ENCODE results near the gene FAM228A. TPM values are rescaled to one million over a fixed set of nuclear protein-coding genes. Genes with fewer than 3 reads are reported as not detected.

Gene FAM228A
- polyA plus RNA-seq, 1 of the 3 experiments (the other 2 are of a cell fraction) = 0.10 TPM

DNA sequence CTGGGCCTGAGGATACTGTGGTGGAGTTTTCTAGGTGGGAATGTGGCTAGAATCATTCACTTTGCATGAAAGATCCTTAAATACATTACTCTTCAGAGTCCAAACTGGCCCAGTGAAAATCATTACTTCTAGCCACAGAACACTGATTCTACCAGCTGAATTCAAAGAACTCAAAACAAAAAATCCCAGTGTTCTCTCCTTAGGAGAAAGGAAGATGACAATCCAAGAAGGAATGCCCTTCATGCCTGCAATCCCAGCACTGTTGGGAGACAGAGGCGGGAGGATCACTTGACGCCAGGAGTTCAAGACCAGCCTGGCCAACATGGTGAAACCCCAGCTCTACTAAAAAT, 35.2 kb downstream of the FAM228A start:
- H3F3A ChIP-seq (replicated peaks; ENCODE audit: insufficient read depth) = no peaks in the 10 kb centered on the region
- no peak for DNase-seq
- H3K4me2 ChIP-seq = no peak overlapping the region
- H3K79me2 ChIP-seq (ENCODE audit: insufficient read depth) = no peaks in the 10 kb centered on the region
- H3K9me3 ChIP-seq = no peaks in the 10 kb centered on the region
- H3K36me3 ChIP-seq (replicated peaks in 1 of 2; ENCODE audit: control insufficient read depth in 1 of 2, insufficient read depth in 2 of 2, low read length in 1 of 2) = peaks cover 17 to 37% of the 10 kb centered on the region in 2 experiments
- H3K9me2 ChIP-seq = no peaks in the 10 kb centered on the region
- POLR2A ChIA-PET = no interaction called here
- WGBS (ENCODE audit: low lambda C conversion rate) = 100% methylated on average over 2 of the region's 2 CpGs
- no peaks in the 10 kb centered on the region for H3K27me3 ChIP-seq (ENCODE audit: insufficient read depth)
- H3K4me3 ChIP-seq (ENCODE audit: low read depth in 2 of 2, low read length in 1 of 2) = no peak overlapping the region
- H3K4me1 ChIP-seq (ENCODE audit: control insufficient read depth in 1 of 2, insufficient read depth in 2 of 2, low read depth in 1 of 2, low read length in 1 of 2) = no peaks in the 10 kb centered on the region
- H3K27ac ChIP-seq (ENCODE audit: low read depth in 2 of 2, low read length in 1 of 2) = no peak overlapping the region
- H2AFZ ChIP-seq (ENCODE audit: low read depth) = no peak overlapping the region
- no peak overlapping the region for H3K9ac ChIP-seq
- CTCF ChIA-PET = no interaction called here
- no peak for TF ChIP-seq GATA2 (CRISPR knock-in tag; IDR thresholded peaks at IDR 0.05)
- no peaks in the 10 kb centered on the region for H4K20me1 ChIP-seq (ENCODE audit: insufficient read depth)

DNA sequence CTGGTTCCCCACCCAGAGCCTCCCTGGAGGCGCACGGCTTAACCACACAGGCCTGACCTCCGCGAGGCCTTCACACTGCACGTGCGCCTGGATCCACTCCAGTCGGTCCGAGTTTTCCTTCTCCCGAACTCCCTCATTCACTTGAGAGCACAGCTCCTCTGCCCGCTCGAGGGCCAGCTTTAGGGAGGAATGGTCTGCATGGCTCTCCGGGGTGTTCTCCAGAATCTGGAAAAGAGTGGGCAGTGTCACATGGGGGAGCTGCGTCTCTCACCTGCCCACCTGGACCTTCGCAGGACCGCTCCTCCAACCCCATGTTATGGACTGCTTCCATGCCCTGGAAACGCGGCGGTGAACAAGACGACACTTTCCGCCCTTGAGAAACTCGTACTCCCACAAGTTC, 35.9 kb downstream of the FAM228A start:
- Histone ChIP-seq H3K4me3 (ENCODE audit: low read depth in 2 of 2, low read length in 1 of 2) (no peak overlapping the region), H3K79me2 (ENCODE audit: insufficient read depth) (no peaks in the 10 kb centered on the region), H3K9ac (no peak overlapping the region), H2AFZ (ENCODE audit: low read depth) (no peak overlapping the region), H3K9me3 (no peaks in the 10 kb centered on the region), H3F3A (replicated peaks; ENCODE audit: insufficient read depth) (no peaks in the 10 kb centered on the region), H3K4me1 (ENCODE audit: control insufficient read depth in 1 of 2, insufficient read depth in 2 of 2, low read depth in 1 of 2, low read length in 1 of 2) (no peaks in the 10 kb centered on the region), H4K20me1 (ENCODE audit: insufficient read depth) (no peaks in the 10 kb centered on the region), H3K9me2 (no peaks in the 10 kb centered on the region), H3K27ac (ENCODE audit: low read depth in 2 of 2, low read length in 1 of 2) (no peak overlapping the region), H3K36me3 (replicated peaks in 1 of 2; ENCODE audit: control insufficient read depth in 1 of 2, insufficient read depth in 2 of 2, low read length in 1 of 2) (peaks cover 20 to 33% of the 10 kb centered on the region in 2 experiments), H3K27me3 (ENCODE audit: insufficient read depth) (no peaks in the 10 kb centered on the region), H3K4me2 (no peak overlapping the region)
- CTCF ChIA-PET = interaction anchor here (1.4 kb wide), 1 partner anchor 10 kb away, joined by 3 read pairs; no protein-coding TSS in a partner anchor
- 96% methylated on average over 21 of the region's 21 CpGs for WGBS (ENCODE audit: low lambda C conversion rate)
- DNase-seq = no peak
- POLR2A ChIA-PET = no interaction called here
- TF ChIP-seq MEF2A (IDR thresholded peaks at IDR 0.05; ENCODE audit: borderline replicate concordance, low read depth) (no peak), TEAD4 (IDR thresholded peaks at IDR 0.05; ENCODE audit: borderline replicate concordance, insufficient read depth) (no peak), JUND (IDR thresholded peaks at IDR 0.05) (no peak), ZBTB33 (IDR thresholded peaks at IDR 0.05; ENCODE audit: borderline replicate concordance, low read depth) (no peak), RXRA (IDR thresholded peaks at IDR 0.05; ENCODE audit: borderline replicate concordance, low read depth) (no peak), GATA2 (CRISPR knock-in tag; IDR thresholded peaks at IDR 0.05) (no peak), SMC3 (IDR thresholded peaks at IDR 0.05; ENCODE audit: low read depth, low read length) (no peak), RCOR1 (IDR thresholded peaks at IDR 0.05; ENCODE audit: low read length) (no peak), CHD2 (IDR thresholded peaks at IDR 0.05; ENCODE audit: low read length, partially characterized antibody) (no peak), EP300 (IDR thresholded peaks at IDR 0.05; ENCODE audit: borderline replicate concordance in 1 of 2, low read depth in 1 of 2, low read length in 1 of 2) (no peak), TAF1 (IDR thresholded peaks at IDR 0.05; ENCODE audit: borderline replicate concordance, low read depth, low read length) (no peak), MXI1 (IDR thresholded peaks at IDR 0.05; ENCODE audit: low read depth, low read length) (no peak), NRF1 (IDR thresholded peaks at IDR 0.05; ENCODE audit: low read depth, low read length) (no peak), IRF3 (IDR thresholded peaks at IDR 0.05; ENCODE audit: low read depth, low read length) (no peak), FOXM1 (IDR thresholded peaks at IDR 0.05; ENCODE audit: low read depth) (no peak), USF2 (IDR thresholded peaks at IDR 0.05; ENCODE audit: borderline replicate concordance, low read depth, low read length) (no peak), SIN3A (IDR thresholded peaks at IDR 0.05; ENCODE audit: borderline replicate concordance, low read depth, low read length) (no peak), YY1 (IDR thresholded peaks at IDR 0.05; ENCODE audit: low read depth) (no peak)
- TF ChIP-seq, protein P1, sequence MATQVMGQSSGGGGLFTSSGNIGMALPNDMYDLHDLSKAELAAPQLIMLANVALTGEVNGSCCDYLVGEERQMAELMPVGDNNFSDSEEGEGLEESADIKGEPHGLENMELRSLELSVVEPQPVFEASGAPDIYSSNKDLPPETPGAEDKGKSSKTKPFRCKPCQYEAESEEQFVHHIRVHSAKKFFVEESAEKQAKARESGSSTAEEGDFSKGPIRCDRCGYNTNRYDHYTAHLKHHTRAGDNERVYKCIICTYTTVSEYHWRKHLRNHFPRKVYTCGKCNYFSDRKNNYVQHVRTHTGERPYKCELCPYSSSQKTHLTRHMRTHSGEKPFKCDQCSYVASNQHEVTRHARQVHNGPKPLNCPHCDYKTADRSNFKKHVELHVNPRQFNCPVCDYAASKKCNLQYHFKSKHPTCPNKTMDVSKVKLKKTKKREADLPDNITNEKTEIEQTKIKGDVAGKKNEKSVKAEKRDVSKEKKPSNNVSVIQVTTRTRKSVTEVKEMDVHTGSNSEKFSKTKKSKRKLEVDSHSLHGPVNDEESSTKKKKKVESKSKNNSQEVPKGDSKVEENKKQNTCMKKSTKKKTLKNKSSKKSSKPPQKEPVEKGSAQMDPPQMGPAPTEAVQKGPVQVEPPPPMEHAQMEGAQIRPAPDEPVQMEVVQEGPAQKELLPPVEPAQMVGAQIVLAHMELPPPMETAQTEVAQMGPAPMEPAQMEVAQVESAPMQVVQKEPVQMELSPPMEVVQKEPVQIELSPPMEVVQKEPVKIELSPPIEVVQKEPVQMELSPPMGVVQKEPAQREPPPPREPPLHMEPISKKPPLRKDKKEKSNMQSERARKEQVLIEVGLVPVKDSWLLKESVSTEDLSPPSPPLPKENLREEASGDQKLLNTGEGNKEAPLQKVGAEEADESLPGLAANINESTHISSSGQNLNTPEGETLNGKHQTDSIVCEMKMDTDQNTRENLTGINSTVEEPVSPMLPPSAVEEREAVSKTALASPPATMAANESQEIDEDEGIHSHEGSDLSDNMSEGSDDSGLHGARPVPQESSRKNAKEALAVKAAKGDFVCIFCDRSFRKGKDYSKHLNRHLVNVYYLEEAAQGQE (IDR thresholded peaks at IDR 0.05; ENCODE audit: low read depth, low read length) = no peak

Data from SK-N-SH (cell line).